ENCODE data around the gene SCAMP2. TPM values are rescaled to one million over a fixed set of nuclear protein-coding genes. Genes with fewer than 3 reads are reported as not detected.

The SCAMP2 gene
- total RNA-seq, 1 experiment from 2014 or later = 50.2 TPM

DNA sequence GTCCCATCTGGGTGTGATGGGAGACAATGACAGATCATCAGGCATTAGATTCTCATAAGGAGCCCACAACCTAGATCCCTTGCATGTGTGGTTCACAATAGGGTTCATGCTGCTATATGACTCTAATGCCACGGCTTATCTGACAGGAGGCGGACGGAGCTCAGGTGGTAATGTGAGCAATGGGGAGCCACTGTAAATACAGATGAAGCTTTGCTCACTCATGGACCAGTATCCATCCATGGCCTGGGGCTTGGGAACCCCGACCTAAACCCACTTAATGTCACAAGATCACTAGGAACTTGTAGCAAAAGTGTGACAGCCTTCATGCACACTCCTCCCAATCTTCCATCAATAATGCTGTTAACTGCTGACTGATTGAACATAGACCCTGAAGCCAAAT is 35.5 kb upstream of the SCAMP2 start:
- no peak overlapping the region for H3K27ac Mint-ChIP-seq
- H3K27me3 Mint-ChIP-seq (ENCODE audit: low read depth) = no peaks in the 10 kb centered on the region
- H3K9me3 ChIP-seq (ENCODE audit: control insufficient read depth, low read depth, low read length) = no peaks in the 10 kb centered on the region
- no peaks in the 10 kb centered on the region for H3K79me1 ChIP-seq (ENCODE audit: insufficient read depth, low read depth, low read length, poor library complexity, severe bottlenecking)
- no peak overlapping the region for H3T11ph ChIP-seq (ENCODE audit: low read length)
- no peak overlapping the region for H3K9ac ChIP-seq (ENCODE audit: extremely low read depth, insufficient read length, low read length)
- H3K4me1 Mint-ChIP-seq = peaks cover 19 to 20% of the 10 kb centered on the region in 2 experiments
- H3K23ac ChIP-seq (ENCODE audit: insufficient read length, low read depth, low read length) = no peak overlapping the region
- H2BK15ac ChIP-seq (ENCODE audit: low read depth, low read length) = no peak overlapping the region
- no peak overlapping the region for H3K27ac ChIP-seq (ENCODE audit: insufficient read length, low read depth, low read length)
- TF ChIP-seq, protein P1, sequence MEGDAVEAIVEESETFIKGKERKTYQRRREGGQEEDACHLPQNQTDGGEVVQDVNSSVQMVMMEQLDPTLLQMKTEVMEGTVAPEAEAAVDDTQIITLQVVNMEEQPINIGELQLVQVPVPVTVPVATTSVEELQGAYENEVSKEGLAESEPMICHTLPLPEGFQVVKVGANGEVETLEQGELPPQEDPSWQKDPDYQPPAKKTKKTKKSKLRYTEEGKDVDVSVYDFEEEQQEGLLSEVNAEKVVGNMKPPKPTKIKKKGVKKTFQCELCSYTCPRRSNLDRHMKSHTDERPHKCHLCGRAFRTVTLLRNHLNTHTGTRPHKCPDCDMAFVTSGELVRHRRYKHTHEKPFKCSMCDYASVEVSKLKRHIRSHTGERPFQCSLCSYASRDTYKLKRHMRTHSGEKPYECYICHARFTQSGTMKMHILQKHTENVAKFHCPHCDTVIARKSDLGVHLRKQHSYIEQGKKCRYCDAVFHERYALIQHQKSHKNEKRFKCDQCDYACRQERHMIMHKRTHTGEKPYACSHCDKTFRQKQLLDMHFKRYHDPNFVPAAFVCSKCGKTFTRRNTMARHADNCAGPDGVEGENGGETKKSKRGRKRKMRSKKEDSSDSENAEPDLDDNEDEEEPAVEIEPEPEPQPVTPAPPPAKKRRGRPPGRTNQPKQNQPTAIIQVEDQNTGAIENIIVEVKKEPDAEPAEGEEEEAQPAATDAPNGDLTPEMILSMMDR (conservative IDR thresholded peaks at IDR 0.05) = no peak
- H3K9me3 Mint-ChIP-seq = peaks cover 0 to 5% of the 10 kb centered on the region in 2 experiments; a peak in 1 of 5 replicates
- H2AK5ac ChIP-seq (ENCODE audit: insufficient read length, low read length) = no peak overlapping the region
- H3K4me1 ChIP-seq (ENCODE audit: insufficient read depth, low read length) = no peaks in the 10 kb centered on the region
- H3K79me2 ChIP-seq (ENCODE audit: insufficient read depth, low read length) = no peaks in the 10 kb centered on the region
- H3K27me3 ChIP-seq (ENCODE audit: insufficient read depth, low read length) = no peaks in the 10 kb centered on the region
- no peak overlapping the region for H3K4me3 Mint-ChIP-seq
- H3K56ac ChIP-seq (ENCODE audit: insufficient read length, low read depth, low read length) = no peak overlapping the region
- peaks cover 9% of the 10 kb centered on the region for H3K23me2 ChIP-seq (ENCODE audit: insufficient read length, low read depth, low read length, poor library complexity, severe bottlenecking)
- no peak overlapping the region for H3K4me2 ChIP-seq (ENCODE audit: insufficient read depth, insufficient read length, low read length)
- H3K18ac ChIP-seq (ENCODE audit: insufficient read length, low read depth, low read length) = no peak overlapping the region
- H4K8ac ChIP-seq (replicated peaks; ENCODE audit: insufficient read length, low read depth, low read length) = no peak overlapping the region
- no peak overlapping the region for H4K5ac ChIP-seq (ENCODE audit: insufficient read length, low read depth, low read length)
- peaks cover 32 to 46% (median 40%) of the 10 kb centered on the region in 3 experiments for H3K36me3 Mint-ChIP-seq (ENCODE audit: insufficient read depth in 1 of 3, low read depth in 3 of 3)
- no peak overlapping the region for H4K91ac ChIP-seq (ENCODE audit: insufficient read length, low read depth, low read length)
- no peak overlapping the region for H3K4ac ChIP-seq (ENCODE audit: low read depth, low read length)
- H4K20me1 ChIP-seq (ENCODE audit: control insufficient read depth, insufficient read depth, insufficient read length) = no peaks in the 10 kb centered on the region
- DNase-seq = no peak
- H2BK5ac ChIP-seq (ENCODE audit: insufficient read length, low read length) = no peak overlapping the region
- no peak overlapping the region for H2BK12ac ChIP-seq (ENCODE audit: insufficient read length, low read depth, low read length)
- H2BK20ac ChIP-seq (ENCODE audit: low read depth, low read length, poor library complexity, severe bottlenecking) = no peak overlapping the region
- no peak overlapping the region for H2BK120ac ChIP-seq (ENCODE audit: low read depth, low read length, poor library complexity, severe bottlenecking)
- no peak overlapping the region for H3K14ac ChIP-seq (ENCODE audit: insufficient read depth, low read length)
- no CpG with 5 or more reads among the region's 4 CpGs for WGBS (ENCODE audit: extremely low coverage, insufficient read length, low lambda C conversion rate)
- no peak overlapping the region for H2AFZ ChIP-seq (ENCODE audit: low read length)
